HCT116 (cell line): Measurements from ENCODE around the gene B3GALNT1. TPM values are rescaled to one million over a fixed set of nuclear protein-coding genes. Genes with fewer than 3 reads are reported as not detected.
A peak's percentile ranks its signal among the peaks of the same experiment; 100 is the strongest.

ENCODE experiments used
- ATAC-seq: fragments of 200-7000 bp; cut with Tn5 transposase; 2 replicates; pipeline ENCODE4 v1.9.1; 2020; ENCODE audit warnings: mild to moderate bottlenecking, moderate library complexity
- BruUV-seq: library from RNA; stranded (reverse); fragments of 400-500 nt; replicated peaks from 2 replicates; lab custom pipeline; 2021; lab: Mats Ljungman, UMichigan
- CTCF ChIA-PET: fragments of 300-600 bp; sonication (Branson Sonifier 250); formaldehyde crosslinking; loops from one replicate; lab custom pipeline; 2021; ENCODE audit warnings: antibody characterized with exemption; lab: Charles Lee
- POLR2A ChIA-PET: fragments of 300-600, 350-600 bp; sonication (Branson Sonifier 250); formaldehyde crosslinking; loops from one replicate; lab custom pipeline; 2021; ENCODE audit warnings: antibody characterized with exemption; lab: Charles Lee
- RAD21 ChIA-PET, 2 experiments: fragments of 300-600 bp; sonication (Branson Sonifier 250); formaldehyde crosslinking; loops; one replicate each; lab custom pipeline; 2023; ENCODE audit warnings: low total read pairs in 2 of 2; ENCODE audit not compliant: uncharacterized antibody in 2 of 2, unreplicated experiment in 2 of 2, low non-redundant PET in 1 of 2; lab: Charles Lee
- DNase-seq: peaks from one replicate; pipeline ENCODE4 v3.0.0-alpha.2; 2010; ENCODE audit warnings: low read depth, low spot score
- H2AFZ ChIP-seq: fragments of 200-600 bp; shearing (Covaris generic), sonication (generic); 2 replicates; pipeline ENCODE4 v1.6.1; 2017; ENCODE audit warnings: low read depth, mixed run types, mixed read lengths, antibody characterized with exemption, low read length; ENCODE audit not compliant: poor library complexity, severe bottlenecking
- H3K27ac ChIP-seq: 2 replicates; pipeline ENCODE4 v1.5.1; 2012; ENCODE audit warnings: low read depth, low read length
- H3K27me3 ChIP-seq: fragments of 200-600 bp; sonication (generic); 2 replicates; pipeline ENCODE4 v1.6.1; 2016; ENCODE audit warnings: mixed run types, low read length, mixed read lengths; ENCODE audit not compliant: insufficient read depth
- H3K36me3 ChIP-seq, 2 experiments: fragments of 200-500 bp in 1 of 2; fragments of 200-600 bp in 1 of 2; sonication (Bioruptor generic) in 1 of 2; sonication (generic) in 1 of 2; 2 replicates each; pipeline versions ENCODE4 v1.5.1 to v1.6.1; 2014 to 2016; ENCODE audit warnings: low read length in 2 of 2, inconsistent platforms in 1 of 2, mixed read lengths in 1 of 2, mixed run types in 1 of 2; ENCODE audit not compliant: insufficient read depth in 2 of 2, control insufficient read depth in 1 of 2
- H3K4me1 ChIP-seq, 2 experiments: fragments of 200-600 bp in 1 of 2; sonication (generic) in 1 of 2; 2 replicates each; pipeline versions ENCODE4 v1.5.1 to v1.6.1; 2012 to 2017; ENCODE audit warnings: low read length in 2 of 2, inconsistent platforms in 1 of 2, mild to moderate bottlenecking in 1 of 2, mixed read lengths in 1 of 2, mixed run types in 1 of 2, moderate library complexity in 1 of 2; ENCODE audit not compliant: insufficient read depth in 2 of 2, control insufficient read depth in 1 of 2
- H3K4me2 ChIP-seq: fragments of 200-600 bp; sonication (generic); 2 replicates; pipeline ENCODE4 v1.6.1; 2017; ENCODE audit warnings: mixed run types, low read length, mixed read lengths
- H3K4me3 ChIP-seq, 2 experiments: fragments of 200-600 bp in 1 of 2; sonication (generic) in 1 of 2; replicated peaks in 1 of 2; 2 replicates each; pipeline ENCODE4 v1.5.1; 2011 to 2016; ENCODE audit warnings: low read length in 2 of 2, control low read depth in 1 of 2, low read depth in 1 of 2, mild to moderate bottlenecking in 1 of 2, mixed read lengths in 1 of 2, mixed run types in 1 of 2
- H3K79me2 ChIP-seq: fragments of 200-600 bp; sonication (generic); 2 replicates; pipeline ENCODE4 v1.6.1; 2017; ENCODE audit warnings: mild to moderate bottlenecking, mixed run types, low read length, moderate library complexity, mixed read lengths; ENCODE audit not compliant: insufficient read depth
- H3K9ac ChIP-seq: fragments of 200-600 bp; sonication (generic); 2 replicates; pipeline ENCODE4 v1.6.1; 2016; ENCODE audit warnings: low read length, mixed read lengths
- H3K9me2 ChIP-seq: fragments of 200-600 bp; sonication (generic), shearing (Covaris generic); 2 replicates; pipeline ENCODE4 v1.6.1; 2017; ENCODE audit warnings: mixed run types, mild to moderate bottlenecking, moderate library complexity; ENCODE audit not compliant: insufficient read depth
- H3K9me3 ChIP-seq, 2 experiments: fragments of 200-500 bp in 1 of 2; fragments of 200-600 bp in 1 of 2; sonication (Bioruptor generic) in 1 of 2; sonication (generic) in 1 of 2; 2 replicates each; pipeline ENCODE4 v1.6.1; 2014 to 2017; ENCODE audit warnings: low read length in 2 of 2, mixed read lengths in 2 of 2, inconsistent platforms in 1 of 2, low read depth in 1 of 2, mild to moderate bottlenecking in 1 of 2, mixed run types in 1 of 2, moderate library complexity in 1 of 2; ENCODE audit not compliant: control insufficient read depth in 1 of 2, insufficient read depth in 1 of 2
- H4K20me1 ChIP-seq: fragments of 200-600 bp; sonication (generic), shearing (Covaris generic); 2 replicates; pipeline ENCODE4 v1.6.1; 2017; ENCODE audit warnings: mixed run types, mild to moderate bottlenecking, moderate library complexity; ENCODE audit not compliant: insufficient read depth
- ATF3 ChIP-seq: IDR thresholded peaks from 2 replicates; pipeline ENCODE4 v1.6.1; 2012
- CBX3 ChIP-seq: IDR thresholded peaks from 2 replicates; pipeline ENCODE4 v1.6.1; 2012; ENCODE audit warnings: low read depth
- CEBPB ChIP-seq: IDR thresholded peaks from 2 replicates; pipeline ENCODE4 v1.6.1; 2012; ENCODE audit warnings: low read depth
- EGR1 ChIP-seq: IDR thresholded peaks from 2 replicates; pipeline ENCODE4 v1.6.1; 2012; ENCODE audit warnings: low read depth
- EZH2 ChIP-seq: fragments of 200-600 bp; sonication (generic); IDR thresholded peaks from 2 replicates; pipeline ENCODE4 v1.6.1; 2017; ENCODE audit warnings: antibody characterized with exemption, mixed run types
- EZH2phosphoT487 ChIP-seq: fragments of 200-600 bp; IDR thresholded peaks from 2 replicates; pipeline ENCODE4 v1.6.1; 2018; ENCODE audit warnings: antibody characterized with exemption, borderline replicate concordance
- FOSL1 ChIP-seq: IDR thresholded peaks from 2 replicates; pipeline ENCODE4 v1.6.1; 2012; ENCODE audit warnings: low read depth
- JUND ChIP-seq: IDR thresholded peaks from 2 replicates; pipeline ENCODE4 v1.6.1; 2012
- MAX ChIP-seq: IDR thresholded peaks from 2 replicates; pipeline ENCODE4 v1.6.1; 2012
- POLR2A ChIP-seq: IDR thresholded peaks from 2 replicates; pipeline ENCODE4 v1.7.0; 2011; ENCODE audit warnings: borderline replicate concordance; ENCODE audit not compliant: insufficient read depth, insufficient read length; ENCODE audit errors: extremely low read depth
- POLR2AphosphoS5 ChIP-seq: IDR thresholded peaks from 2 replicates; pipeline ENCODE4 v1.6.1; 2011; ENCODE audit warnings: mild to moderate bottlenecking, low read depth, low read length, moderate library complexity
- REST ChIP-seq: IDR thresholded peaks from 2 replicates; pipeline ENCODE4 v1.6.1; 2012; ENCODE audit warnings: low read depth
- SIN3A ChIP-seq: IDR thresholded peaks from 2 replicates; pipeline ENCODE4 v1.6.1; 2012; ENCODE audit warnings: low read depth
- SP1 ChIP-seq: IDR thresholded peaks from 2 replicates; pipeline ENCODE4 v1.6.1; 2012; ENCODE audit warnings: low read depth
- SRF ChIP-seq: IDR thresholded peaks from 2 replicates; pipeline ENCODE4 v1.6.1; 2012; ENCODE audit warnings: low read depth
- TCF7L2 ChIP-seq: IDR thresholded peaks from 2 replicates; pipeline ENCODE4 v1.7.0; 2011; ENCODE audit warnings: borderline replicate concordance, inconsistent platforms; ENCODE audit not compliant: insufficient read depth, insufficient read length; ENCODE audit errors: extremely low read depth
- YY1 ChIP-seq: IDR thresholded peaks from 2 replicates; pipeline ENCODE4 v1.6.1; 2011; ENCODE audit warnings: low read length, low read depth, moderate library complexity, mild to moderate bottlenecking; ENCODE audit not compliant: insufficient replicate concordance; ENCODE audit errors: extremely low read depth
- ZBTB33 ChIP-seq: IDR thresholded peaks from 2 replicates; pipeline ENCODE4 v1.6.1; 2011; ENCODE audit warnings: mild to moderate bottlenecking, low read length, moderate library complexity; ENCODE audit not compliant: insufficient replicate concordance; ENCODE audit errors: extremely low read depth
- ZFX ChIP-seq: fragments of 450-650 bp; IDR thresholded peaks from 2 replicates; pipeline ENCODE4 v1.6.1; 2017
- intact Hi-C: fragments of 100-400 bp; cut with micrococcal nuclease; formaldehyde crosslinking; loops from 2 replicates; pipeline ENCODE4 v1.10.0; 2022
- total RNA-seq: library from RNA; stranded (reverse); gene quantifications from one replicate; pipeline ENCODE4 v1.2.1, GENCODE V29; 2021; ENCODE audit not compliant: unreplicated experiment

B3GALNT1 gene
- total RNA-seq, 1 experiment from 2014 or later = 9.6 TPM

- no peak for TF ChIP-seq REST
- no peak for TF ChIP-seq SRF
- TF ChIP-seq CEBPB = no peak
- TF ChIP-seq CBX3 = no peak
- TF ChIP-seq POLR2A = no peak
- TF ChIP-seq ZFX = peak; percentile 92
- TF ChIP-seq ATF3 = no peak
- TF ChIP-seq EZH2 = no peak
- no peak for TF ChIP-seq JUND
Observed at GRCh38 chr3:161104561-161105551, at the start of gene B3GALNT1 (continued).

- H2AFZ ChIP-seq = no peak overlapping the region
- no peaks in the 10 kb centered on the region for H3K9me2 ChIP-seq
- H3K79me2 ChIP-seq = no peaks in the 10 kb centered on the region
- DNase-seq = no peak
- H3K4me3 ChIP-seq = no peak overlapping the region
- no peaks in the 10 kb centered on the region for H3K36me3 ChIP-seq
- H3K27me3 ChIP-seq = no peaks in the 10 kb centered on the region
- ATAC-seq = no peak
- no peaks in the 10 kb centered on the region for H3K9me3 ChIP-seq
- no peaks in the 10 kb centered on the region for H4K20me1 ChIP-seq
- ChIA-PET RAD21 (no interaction called here), CTCF (no interaction called here), POLR2A (no interaction called here)
- TF ChIP-seq SRF = no peak
- TF ChIP-seq EGR1 = no peak
- no peak for TF ChIP-seq EZH2
- no peak for TF ChIP-seq ZFX
- no peak for TF ChIP-seq FOSL1
- no peak for TF ChIP-seq POLR2AphosphoS5
- TF ChIP-seq MAX = no peak
- no peak for TF ChIP-seq CEBPB
- TF ChIP-seq EZH2phosphoT487 = no peak
- no peak for TF ChIP-seq CBX3
- TF ChIP-seq TCF7L2 = no peak
- no peak for TF ChIP-seq SIN3A
- no peak for TF ChIP-seq ATF3
- TF ChIP-seq YY1 = no peak
- no peak for TF ChIP-seq ZBTB33
- no peak for TF ChIP-seq SP1
- no TSS peak for BruUV-seq
- no peak overlapping the region for H3K9ac ChIP-seq
- intact Hi-C loops = no loop called here
- no peaks in the 10 kb centered on the region for H3K4me1 ChIP-seq
- H3K27ac ChIP-seq = no peak overlapping the region
- no peak overlapping the region for H3K4me2 ChIP-seq
Observed at GRCh38 chr3:161153480-161153879, 48.3 kb upstream of the B3GALNT1 start.
